Uterus (tissue), 4 donors: ENCODE data around the gene DUX4. TPM values are rescaled to one million over a fixed set of nuclear protein-coding genes. Genes with fewer than 3 reads are reported as not detected.
A peak's percentile ranks its signal among the peaks of the same experiment; 100 is the strongest.
"Not testable (repeated sequence)": the region's sequence is repeated elsewhere in the genome, so short reads cannot be mapped to it uniquely, and the experiment has no call there.

Experiments used
- DNase-seq, 2 donors: peaks; one replicate each; pipeline ENCODE4 v3.0.0-alpha.2; 2019 to 2020
- H3K27ac ChIP-seq, 2 donors: fragments of 200-600 bp; sonication (generic); 1 replicate in 1 of 2; 2 replicates in 1 of 2; pipeline ENCODE4 v1.5.1; 2016 to 2018
- H3K27me3 ChIP-seq, 2 donors: fragments of 200-600 bp; sonication (generic); one replicate each; pipeline ENCODE4 v1.5.1; 2018 to 2019; ENCODE audit warnings: control low read depth in 1 of 2
- H3K36me3 ChIP-seq, 2 donors: fragments of 200-600 bp; sonication (generic); one replicate each; pipeline ENCODE4 v1.5.1; 2019; ENCODE audit warnings: control low read depth in 1 of 2
- H3K4me1 ChIP-seq, 2 donors: fragments of 200-600 bp; sonication (generic); one replicate each; pipeline ENCODE4 v1.5.1; 2018 to 2019; ENCODE audit warnings: control low read depth in 1 of 2
- H3K4me3 ChIP-seq, 2 donors: fragments of 200-600 bp; sonication (generic); 1 replicate in 1 of 2; 2 replicates in 1 of 2; pipeline ENCODE4 v1.5.1; 2018 to 2019; ENCODE audit warnings: mild to moderate bottlenecking in 1 of 2
- H3K9me3 ChIP-seq, 2 donors: fragments of 200-600 bp; sonication (generic); one replicate each; pipeline ENCODE4 v1.5.1; 2019; ENCODE audit warnings: control low read depth in 1 of 2
- intact Hi-C: fragments of 100-400 bp; cut with DNase I; formaldehyde crosslinking; loops from one replicate; pipeline ENCODE4 v1.15.1; 2023; ENCODE audit warnings: low total_unique reads
- small RNA-seq: library from RNA; depleted of rRNA; stranded (forward); fragments of <200 nt; gene quantifications from one replicate; pipeline ENCODE3, GENCODE V24; 2016
- total RNA-seq, 4 donors: library from RNA; depleted of rRNA in 3 of 4; stranded (reverse); fragments of >200 nt in 3 of 4; gene quantifications; one replicate each; pipeline versions ENCODE4 v1.1.0 to v1.2.4, GENCODE V29; 2014 to 2023
- donor health status: DM: yes; HTN: yes; CAD: no.

Gene DUX4
- not detected for total RNA-seq

GRCh38 chr4:190173428-190173827, at the start of gene DUX4:
Gene DUX4 (plus strand): TSS chr4:190173774. CDS start chr4:190173774, 0 bp downstream.
- H3K36me3 ChIP-seq, H3K27ac ChIP-seq, H3K4me3 ChIP-seq, H3K4me1 ChIP-seq, DNase-seq, H3K9me3 ChIP-seq, H3K27me3 ChIP-seq, intact Hi-C loops: not testable (repeated sequence)

- H3K27ac ChIP-seq, H3K4me3 ChIP-seq, intact Hi-C loops: not testable (repeated sequence)
Observed at GRCh38 chr4:190175436-190175835, 1.9 kb downstream of the DUX4 start.

GRCh38 chr4:190177727-190178605, 4.4 kb downstream of the DUX4 start:
- H3K36me3 ChIP-seq, H3K9me3 ChIP-seq, intact Hi-C loops, H3K27ac ChIP-seq, H3K4me1 ChIP-seq, H3K4me3 ChIP-seq, H3K27me3 ChIP-seq: not testable (repeated sequence)
- DNase-seq: peak; percentile 5 to 11

More at GRCh38 chr4:190175436-190175835, 1.9 kb downstream of the DUX4 start:
- H3K36me3 ChIP-seq, H3K9me3 ChIP-seq, H3K4me1 ChIP-seq, H3K27me3 ChIP-seq: not testable (repeated sequence)
- peak in 1 of 2 donors; percentile 4 for DNase-seq

- H3K4me1 ChIP-seq, H3K27ac ChIP-seq, H3K9me3 ChIP-seq, H3K4me3 ChIP-seq, intact Hi-C loops, DNase-seq, H3K27me3 ChIP-seq, H3K36me3 ChIP-seq: not testable (repeated sequence)
Observed at GRCh38 chr4:190178606-190178990, 5.0 kb downstream of the DUX4 start.

- H3K4me1 ChIP-seq, H3K9me3 ChIP-seq, H3K4me3 ChIP-seq, intact Hi-C loops, H3K27me3 ChIP-seq, H3K27ac ChIP-seq, H3K36me3 ChIP-seq: not testable (repeated sequence)
- peak in 1 of 2 donors; percentile 11 for DNase-seq
Observed at GRCh38 chr4:190179030-190179739, 5.6 kb downstream of the DUX4 start.

- H3K27ac ChIP-seq, H3K9me3 ChIP-seq, DNase-seq, H3K36me3 ChIP-seq, H3K4me3 ChIP-seq, intact Hi-C loops, H3K27me3 ChIP-seq, H3K4me1 ChIP-seq: not testable (repeated sequence)
Observed at GRCh38 chr4:190179740-190180094, 6.1 kb downstream of the DUX4 start.

- DNase-seq, H3K27ac ChIP-seq, H3K36me3 ChIP-seq, H3K27me3 ChIP-seq, intact Hi-C loops, H3K9me3 ChIP-seq, H3K4me1 ChIP-seq, H3K4me3 ChIP-seq: not testable (repeated sequence)
Observed at GRCh38 chr4:190180947-190181346, 7.4 kb downstream of the DUX4 start.

- H3K27me3 ChIP-seq, intact Hi-C loops, H3K36me3 ChIP-seq, H3K4me1 ChIP-seq, H3K4me3 ChIP-seq, H3K9me3 ChIP-seq, H3K27ac ChIP-seq: not testable (repeated sequence)
- peak; percentile 8 to 20 for DNase-seq
Observed at GRCh38 chr4:190181481-190182100, 8.0 kb downstream of the DUX4 start.

GRCh38 chr4:190203510-190203909, 29.9 kb downstream of the DUX4 start:
- DNase-seq: peak in 1 of 2 donors; percentile 11
- H3K36me3 ChIP-seq, H3K9me3 ChIP-seq, H3K27ac ChIP-seq, H3K4me3 ChIP-seq, H3K27me3 ChIP-seq, H3K4me1 ChIP-seq, intact Hi-C loops: not testable (repeated sequence)

Small RNA genes within 50 kb of the gene (small RNA-seq; reads per million reads assigned to genes)
- not detected for gene AC215524.1

Other genes with a start within 250 kb of the DUX4 start
- 10 to 100 TPM; 25.6 to 93.2 (median 34.5) TPM for gene FRG1, start 232.9 kb upstream of the DUX4 start, total RNA-seq
- not detected for gene FRG2, start 146.5 kb upstream of the DUX4 start, total RNA-seq
- not detected for gene DBET, start 109.3 kb upstream of the DUX4 start, total RNA-seq